Measurements from ENCODE around the gene CHST12.
"Not testable (repeated sequence)": the region's sequence is repeated elsewhere in the genome, so short reads cannot be mapped to it uniquely, and the experiment has no call there.

The CHST12 gene

DNA sequence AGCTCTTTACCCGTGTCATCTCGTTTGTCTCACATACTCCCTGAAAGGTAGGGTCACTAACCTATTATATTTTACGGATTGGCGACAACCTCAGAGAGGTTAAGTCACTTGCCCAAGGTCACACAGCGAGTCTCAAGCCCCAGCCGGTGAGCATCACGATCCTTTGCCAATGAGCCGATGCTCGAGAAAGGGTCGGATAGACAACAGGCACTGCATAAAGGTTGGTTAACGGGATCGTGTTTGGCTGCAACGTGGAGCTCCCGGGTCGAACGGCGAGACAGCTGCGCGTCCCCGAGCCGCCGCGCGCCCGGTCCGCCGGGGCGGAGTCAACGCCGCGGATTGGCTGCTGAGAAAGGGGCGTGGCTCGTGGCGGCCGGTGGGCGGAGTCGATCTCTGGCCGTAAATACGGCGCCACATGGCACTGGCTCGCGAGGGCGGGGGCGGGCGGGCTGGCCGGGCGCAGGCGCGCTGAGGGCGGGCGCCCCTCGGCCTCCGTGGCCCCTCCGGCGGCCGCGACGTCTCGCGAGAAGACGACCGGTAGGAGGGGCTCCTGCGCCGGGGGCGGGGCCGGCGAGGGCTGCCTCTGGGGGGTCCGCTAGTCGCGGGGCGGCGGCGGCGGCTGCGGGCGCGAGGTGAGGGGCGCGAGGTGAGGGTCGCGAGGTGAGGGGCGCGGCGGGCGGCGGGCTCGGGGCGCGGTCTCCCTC, at the start of gene CHST12:
Gene CHST12, plus strand, starts transcription at position 598 of the 704 bp plus-strand sequence. CDS start 29,029 bp downstream, outside the sequence.
- peak; percentile 29 to 96 (median 90) for DNase-seq

DNA sequence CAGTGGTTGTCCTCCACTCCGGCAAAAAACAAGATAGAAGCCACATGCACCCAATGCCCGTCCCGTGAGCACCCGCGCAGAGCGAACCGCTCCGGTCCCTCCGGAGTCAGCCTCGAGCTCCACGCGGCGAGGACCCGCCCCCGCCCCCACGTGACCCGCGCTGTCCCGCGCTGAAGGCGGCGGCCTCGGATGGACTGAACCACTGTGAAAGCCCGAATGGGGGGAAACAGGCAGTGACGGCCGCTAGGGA, 49.5 kb upstream of the CHST12 start:
- peak in 12 of 14 donors; percentile 89 to 99 (median 94) for DNase-seq

DNA sequence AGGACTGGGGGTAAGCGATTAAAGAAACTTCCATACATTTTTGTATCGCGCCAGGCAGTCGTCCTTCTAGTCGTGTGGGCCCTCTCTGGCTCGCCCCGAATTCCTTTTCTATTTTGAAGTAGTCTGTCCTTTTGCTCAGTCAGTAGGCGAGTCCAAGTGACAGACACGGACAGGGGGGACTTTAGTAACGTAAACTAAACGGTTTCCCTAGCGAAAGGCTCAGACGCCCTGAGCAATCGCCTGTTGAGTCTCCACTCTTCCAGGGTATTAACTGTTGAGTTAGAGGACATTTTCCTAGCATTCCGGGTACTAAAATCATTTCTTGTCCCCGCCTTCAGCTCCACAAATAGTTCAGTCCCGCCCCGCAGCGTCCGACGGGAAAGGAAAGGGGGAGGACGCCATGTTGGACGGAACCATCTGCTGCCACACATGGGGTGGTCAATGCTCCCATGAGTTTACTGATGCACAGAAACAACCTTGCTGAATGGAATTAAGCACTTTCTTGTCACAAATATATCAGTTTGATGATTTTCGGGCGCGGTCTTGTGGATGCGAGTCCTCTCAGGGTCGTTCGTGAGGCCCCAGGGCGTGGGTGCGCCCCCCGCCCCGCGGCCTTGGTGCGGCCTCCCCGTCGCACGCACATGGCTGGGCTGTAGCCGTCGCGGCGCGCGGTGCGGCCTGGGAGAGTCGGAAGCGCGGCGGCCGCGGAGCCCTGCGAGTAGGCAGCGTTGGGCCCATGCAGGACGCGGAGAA, 49.0 kb upstream of the CHST12 start, which contains the start of gene EIF3B:
Gene EIF3B, plus strand, starts transcription at position 642 of the 753 bp plus-strand sequence. Its CDS starts 95 bp downstream, at position 737.
- DNase-seq, result peak; percentile 89 to 99 (median 94)

DNA sequence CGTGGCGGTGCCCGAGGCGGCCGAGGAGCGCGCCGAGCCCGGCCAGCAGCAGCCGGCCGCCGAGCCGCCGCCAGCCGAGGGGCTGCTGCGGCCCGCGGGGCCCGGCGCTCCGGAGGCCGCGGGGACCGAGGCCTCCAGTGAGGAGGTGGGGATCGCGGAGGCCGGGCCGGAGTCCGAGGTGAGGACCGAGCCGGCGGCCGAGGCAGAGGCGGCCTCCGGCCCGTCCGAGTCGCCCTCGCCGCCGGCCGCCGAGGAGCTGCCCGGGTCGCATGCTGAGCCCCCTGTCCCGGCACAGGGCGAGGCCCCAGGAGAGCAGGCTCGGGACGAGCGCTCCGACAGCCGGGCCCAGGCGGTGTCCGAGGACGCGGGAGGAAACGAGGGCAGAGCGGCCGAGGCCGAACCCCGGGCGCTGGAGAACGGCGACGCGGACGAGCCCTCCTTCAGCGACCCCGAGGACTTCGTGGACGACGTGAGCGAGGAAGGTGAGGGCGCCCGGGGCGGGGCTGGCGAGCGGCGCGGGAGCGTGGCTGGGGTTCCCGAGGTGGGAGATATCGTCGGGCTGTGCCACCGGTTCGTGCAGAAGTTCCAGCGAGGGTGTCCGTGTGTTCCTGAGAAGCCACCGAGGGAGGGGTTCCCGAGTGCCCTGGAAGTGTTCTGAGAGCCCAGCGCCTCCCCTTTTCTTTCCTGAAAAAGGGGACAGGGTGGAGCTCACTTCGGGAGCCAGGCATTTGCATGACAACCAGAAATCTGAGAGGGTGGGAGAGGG, 48.3 kb upstream of the CHST12 start:
- DNase-seq, result no peak

DNA sequence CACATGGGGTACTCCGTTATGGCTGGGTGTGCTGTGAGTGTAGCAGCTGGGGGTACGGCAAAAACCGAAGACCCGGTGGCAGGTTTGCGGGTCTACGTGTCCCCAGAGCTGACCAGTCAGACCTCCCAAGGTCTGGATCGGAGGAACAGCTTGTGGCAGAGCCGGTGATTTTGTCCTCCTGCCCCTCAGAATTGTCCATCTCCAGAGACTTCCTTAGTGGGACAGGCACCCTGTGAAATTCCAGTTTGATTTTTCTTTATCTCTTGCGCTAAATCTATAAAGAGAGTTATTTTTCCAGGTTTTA, 47.8 kb upstream of the CHST12 start:
- DNase-seq, result no peak

DNA sequence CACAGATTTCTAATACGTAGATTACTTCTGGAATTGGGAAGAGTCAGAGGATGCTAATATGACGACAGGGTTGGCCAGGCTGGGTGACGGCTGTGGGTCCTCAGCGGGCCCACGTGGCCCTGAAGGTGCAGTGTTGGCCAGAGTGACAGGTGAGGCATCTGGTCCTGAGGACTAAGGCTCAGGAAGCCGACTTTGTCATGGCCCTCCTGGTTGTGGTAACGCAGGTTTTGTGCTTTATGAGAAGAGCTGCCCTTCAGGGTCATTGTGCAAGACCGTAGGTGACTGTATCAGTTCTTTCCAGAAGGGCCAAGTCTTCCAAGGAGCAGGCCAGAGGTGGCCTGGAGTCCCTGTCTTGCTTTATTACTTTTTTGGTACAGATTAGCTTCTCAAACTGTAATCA, 46.2 kb upstream of the CHST12 start:
- no peak for DNase-seq

DNA sequence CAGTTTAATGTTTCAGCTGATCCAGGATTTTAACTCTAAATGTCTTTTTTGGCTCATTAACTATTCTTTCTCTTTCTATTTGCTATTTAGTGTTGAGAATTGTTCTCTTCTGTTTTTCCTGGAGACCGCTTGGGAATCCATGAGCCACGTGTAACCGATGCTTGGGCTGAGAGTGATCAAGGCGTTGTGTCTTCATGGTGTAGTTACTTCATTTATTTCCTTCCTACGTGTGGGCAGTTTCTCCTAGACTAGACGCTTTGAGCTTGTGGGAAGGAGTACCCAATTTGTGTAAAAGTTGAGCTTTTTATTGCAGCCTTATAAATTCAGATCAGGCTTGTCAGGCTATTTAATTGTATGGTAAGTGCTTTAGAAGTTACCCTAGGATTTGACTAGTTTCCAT, 45.8 kb upstream of the CHST12 start:
- DNase-seq, result no peak

DNA sequence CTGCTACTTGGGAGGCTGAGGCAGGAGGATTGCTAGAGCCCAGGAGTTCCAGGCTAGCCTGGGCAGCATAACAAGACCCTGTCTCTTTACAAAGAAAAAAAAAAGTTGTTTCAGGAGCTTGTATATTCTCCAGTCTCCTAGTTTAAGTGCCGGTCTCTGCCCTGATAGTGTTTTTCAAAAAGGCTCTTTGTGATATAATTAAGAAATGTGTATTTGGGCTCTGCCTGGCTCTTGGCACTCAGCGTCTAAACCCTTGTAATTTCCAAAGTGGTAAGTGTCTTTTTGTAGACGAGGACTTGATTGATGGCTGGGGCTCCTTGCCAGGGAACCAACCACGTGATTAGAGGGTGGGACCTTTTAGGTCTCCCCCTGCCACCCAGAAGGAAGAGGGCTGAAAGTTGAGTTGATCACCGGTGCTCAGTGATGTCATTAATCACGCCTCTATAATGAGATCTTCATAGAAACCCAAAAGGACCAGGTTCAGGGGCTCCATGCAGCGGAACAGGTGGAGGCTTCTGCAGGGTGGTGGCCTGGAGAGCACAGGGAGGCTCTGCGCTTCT, 44.4 kb upstream of the CHST12 start:
- DNase-seq, result no peak

DNA sequence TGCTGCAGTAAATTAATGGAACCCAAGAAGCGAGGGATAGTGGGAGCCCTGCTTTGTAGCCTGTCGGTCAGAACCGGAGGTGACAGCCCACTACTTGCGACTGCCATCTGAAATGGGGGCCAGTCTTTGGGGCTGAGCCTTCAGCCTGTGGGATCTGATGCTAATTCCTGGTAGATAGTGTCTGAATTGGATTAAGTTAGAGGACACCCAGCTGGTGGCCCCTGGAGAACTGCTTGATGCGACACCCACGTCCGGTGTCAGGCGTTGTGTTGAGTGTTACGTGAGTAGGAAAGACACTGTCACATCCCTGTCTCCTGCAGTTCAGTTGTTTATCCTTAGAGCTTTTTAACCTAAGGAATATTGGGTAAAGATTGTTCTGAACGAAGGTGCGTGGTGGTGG, 43.8 kb upstream of the CHST12 start:
- DNase-seq, result no peak

DNA sequence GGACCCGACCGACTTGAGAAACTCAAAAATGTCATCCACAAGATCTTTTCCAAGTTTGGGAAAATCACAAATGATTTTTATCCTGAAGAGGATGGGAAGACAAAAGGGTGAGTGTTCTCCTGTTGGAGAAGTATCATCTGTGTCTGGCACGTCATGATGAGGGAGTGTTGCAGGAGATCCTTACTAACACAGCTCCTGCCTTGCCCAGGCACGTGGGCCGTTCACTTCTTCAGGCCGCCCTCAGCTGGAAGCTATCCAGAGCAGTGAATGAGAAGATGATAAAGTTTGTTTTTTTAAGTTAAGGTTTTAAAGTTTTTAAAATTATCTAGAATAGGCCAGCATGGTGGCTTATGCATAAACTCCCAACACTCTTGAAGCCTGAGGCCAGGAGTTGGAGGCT, 42.6 kb upstream of the CHST12 start:
- no peak for DNase-seq

DNA sequence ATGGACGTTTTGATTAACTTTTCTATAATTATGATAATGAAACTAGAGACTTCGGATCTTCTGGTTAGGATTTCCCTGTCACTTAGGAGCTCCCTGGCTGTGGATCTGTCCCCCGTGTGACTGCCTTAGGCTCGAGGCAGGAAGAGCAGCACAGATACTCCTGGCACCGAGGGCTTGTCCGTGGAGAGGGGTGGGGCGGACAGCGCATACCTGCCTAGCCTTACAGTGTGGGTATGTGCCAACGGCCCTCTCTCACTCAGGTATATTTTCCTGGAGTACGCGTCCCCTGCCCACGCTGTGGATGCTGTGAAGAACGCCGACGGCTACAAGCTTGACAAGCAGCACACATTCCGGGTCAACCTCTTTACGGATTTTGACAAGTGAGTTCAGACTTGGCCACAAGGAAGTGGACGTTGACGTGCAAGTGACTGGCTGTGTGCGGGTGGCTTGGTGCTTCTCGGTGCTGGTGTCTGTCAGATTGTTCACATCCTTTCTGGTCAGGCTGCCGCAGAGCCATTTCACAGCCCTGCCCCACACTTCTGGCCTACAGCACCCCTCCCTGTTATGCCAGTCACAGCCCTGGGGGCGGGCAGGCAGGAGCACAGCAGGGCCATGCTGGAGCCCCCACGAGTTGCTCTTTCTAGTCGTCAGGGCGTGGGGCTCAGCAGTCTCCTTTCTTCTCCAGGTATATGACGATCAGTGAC, 40.9 kb upstream of the CHST12 start:
- DNase-seq, result no peak

DNA sequence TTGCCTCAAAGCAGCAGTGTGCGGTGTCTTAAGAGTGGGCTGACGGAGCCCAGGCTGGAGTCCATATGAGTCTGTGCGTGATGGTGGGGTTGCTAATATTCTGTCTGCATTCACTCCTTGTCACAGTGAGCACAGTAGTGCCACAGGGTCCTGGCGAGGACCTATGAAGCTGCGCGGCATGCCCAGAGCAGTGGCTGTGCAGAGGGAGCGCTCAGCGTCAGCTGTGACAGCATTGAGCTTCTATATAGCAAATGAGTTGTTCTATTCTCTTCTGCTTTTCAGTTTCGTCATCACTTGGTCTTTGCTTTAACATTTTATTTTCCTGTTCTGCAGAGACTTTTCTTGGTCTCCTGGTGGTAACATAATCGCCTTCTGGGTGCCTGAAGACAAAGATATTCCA, 34.3 kb upstream of the CHST12 start:
- no peak for DNase-seq

DNA sequence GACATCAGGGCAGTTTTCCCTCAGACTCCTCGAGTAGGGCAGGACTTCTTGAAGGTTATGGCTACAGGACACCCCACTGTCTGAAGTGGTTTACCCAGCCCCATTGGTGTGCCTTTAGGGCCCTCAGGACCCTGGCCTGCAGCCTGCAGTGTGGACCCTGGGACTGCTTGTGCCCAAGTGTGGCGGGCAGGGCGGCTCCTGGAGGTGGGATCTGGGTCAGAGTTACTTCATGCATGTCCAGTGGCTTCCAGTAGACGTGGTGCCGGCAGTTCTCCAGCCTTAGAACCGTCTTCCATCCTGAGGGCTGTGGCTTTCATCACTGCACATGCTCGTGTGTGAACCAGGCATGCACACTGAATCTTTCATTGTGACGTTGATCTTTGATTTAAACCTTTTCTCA, 32.1 kb upstream of the CHST12 start:
- no peak for DNase-seq

DNA sequence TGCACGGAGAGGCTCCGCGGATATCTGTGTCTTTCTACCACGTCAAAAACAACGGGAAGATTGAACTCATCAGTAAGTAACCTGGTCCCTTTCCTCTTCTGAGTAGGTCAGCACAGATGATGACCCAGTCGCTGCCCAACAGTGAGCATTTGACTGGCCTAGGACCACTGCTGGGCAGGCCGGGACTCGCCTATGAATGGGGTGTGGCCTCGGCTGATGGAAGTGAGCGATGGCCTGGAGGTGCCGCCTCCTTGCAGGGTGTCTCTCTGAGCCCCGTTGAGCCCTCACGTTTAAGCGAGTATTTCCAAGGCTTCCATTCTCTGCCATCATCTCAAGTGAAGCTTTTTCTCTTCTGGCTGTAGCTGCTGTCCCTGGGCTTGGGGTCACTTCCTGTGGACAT, 30.7 kb upstream of the CHST12 start:
- DNase-seq, result no peak

DNA sequence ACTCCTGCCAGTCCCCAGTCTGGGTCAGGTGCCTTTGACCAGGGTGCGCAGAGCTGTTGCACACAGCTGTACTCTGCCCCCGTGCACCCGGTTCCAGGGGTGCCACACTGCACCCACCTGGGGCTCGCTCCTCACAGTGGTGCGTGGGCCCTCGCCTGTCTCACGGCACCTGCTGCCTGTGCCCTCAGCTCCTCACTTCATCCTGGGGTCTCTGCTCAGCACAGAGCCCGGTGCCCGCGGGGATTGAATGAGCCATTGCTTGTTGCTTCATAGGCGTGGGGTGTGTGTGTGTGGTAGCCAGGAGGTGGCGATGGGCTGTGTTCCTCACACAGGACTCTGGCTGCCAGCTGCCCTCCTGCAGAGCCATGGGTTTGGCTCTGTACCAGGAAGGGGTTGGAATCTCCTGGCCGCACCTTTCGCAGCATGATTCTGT, 30.3 kb upstream of the CHST12 start:
- DNase-seq, result no peak

DNA sequence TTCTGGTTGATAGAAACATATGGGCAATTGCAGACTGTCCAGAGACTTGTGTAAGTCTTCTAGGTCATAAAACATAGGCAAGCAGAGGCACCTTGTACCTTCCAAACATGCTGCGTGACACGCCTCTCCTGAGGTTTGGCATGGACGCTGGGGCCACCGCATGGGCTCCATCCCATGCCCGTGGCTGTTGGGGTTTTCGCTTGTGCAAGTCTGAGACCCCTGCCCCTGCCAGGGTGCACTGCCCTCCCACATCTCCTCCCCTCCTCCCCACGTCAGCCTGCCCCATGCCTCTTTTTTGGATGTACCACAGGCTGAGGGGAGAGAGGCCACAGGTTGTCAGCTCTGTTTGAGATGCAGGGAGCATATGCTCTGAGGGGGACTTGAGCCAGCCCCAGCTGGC, 29.8 kb upstream of the CHST12 start:
- peak in 1 of 14 donors; percentile 36 for DNase-seq

DNA sequence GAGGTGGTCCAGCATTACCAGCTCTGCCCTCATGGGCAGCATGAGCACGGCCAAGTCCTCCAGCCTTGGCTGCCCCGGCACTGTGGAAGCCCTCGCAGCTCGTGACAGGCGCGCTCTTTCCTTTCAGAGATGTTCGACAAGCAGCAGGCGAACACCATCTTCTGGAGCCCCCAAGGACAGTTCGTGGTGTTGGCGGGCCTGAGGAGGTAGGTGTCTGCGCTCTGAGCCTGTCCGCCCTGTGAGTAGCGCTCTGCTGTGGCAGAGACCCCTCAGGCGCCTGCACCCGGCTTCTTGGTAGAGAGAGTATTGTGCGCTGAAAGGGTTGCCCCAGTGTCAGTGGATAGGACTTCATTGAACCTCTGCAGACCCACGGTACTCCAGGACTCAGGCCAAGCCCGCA, 29.0 kb upstream of the CHST12 start:
- DNase-seq, result no peak

DNA sequence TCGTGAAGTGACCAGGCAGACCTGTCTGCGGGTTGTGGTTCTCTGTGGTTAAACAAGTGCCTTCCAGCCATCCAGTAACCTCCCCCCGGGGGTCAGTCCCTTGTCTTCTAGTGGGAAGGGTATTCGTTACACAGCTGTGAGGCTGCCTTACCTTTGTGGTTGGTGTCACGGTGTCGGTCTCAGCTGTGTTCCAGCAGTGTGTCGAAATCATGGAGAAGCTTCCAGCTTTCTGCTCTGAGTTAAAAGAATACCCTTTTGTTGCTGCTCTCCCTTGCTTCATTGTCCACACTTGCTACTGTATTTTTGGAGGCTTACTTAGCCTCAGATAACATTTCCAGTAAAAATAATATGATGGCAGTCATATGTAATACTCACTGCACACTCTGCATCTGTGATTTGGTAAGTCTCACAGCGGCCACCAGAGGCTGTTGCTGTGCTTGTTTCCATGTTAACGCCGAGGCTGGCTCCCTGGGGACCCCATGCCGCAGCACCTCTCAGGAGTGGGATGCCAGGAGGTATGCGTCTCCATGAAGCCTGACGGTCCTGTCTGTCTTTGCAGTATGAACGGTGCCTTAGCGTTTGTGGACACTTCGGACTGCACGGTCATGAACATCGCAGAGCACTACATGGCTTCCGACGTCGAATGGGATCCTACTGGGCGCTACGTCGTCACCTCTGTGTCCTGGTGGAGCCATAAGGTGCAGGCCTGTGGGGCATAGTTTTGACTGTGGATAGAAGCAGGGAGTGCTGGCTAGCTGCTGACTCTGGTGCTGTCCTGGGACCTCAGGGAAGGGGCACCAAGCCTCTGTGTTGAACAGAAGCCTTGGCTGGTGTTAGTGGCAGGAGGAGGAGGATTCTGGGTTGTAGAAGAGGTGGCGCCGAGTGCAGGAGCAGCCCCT, 28.3 kb upstream of the CHST12 start:
- DNase-seq, result no peak

DNA sequence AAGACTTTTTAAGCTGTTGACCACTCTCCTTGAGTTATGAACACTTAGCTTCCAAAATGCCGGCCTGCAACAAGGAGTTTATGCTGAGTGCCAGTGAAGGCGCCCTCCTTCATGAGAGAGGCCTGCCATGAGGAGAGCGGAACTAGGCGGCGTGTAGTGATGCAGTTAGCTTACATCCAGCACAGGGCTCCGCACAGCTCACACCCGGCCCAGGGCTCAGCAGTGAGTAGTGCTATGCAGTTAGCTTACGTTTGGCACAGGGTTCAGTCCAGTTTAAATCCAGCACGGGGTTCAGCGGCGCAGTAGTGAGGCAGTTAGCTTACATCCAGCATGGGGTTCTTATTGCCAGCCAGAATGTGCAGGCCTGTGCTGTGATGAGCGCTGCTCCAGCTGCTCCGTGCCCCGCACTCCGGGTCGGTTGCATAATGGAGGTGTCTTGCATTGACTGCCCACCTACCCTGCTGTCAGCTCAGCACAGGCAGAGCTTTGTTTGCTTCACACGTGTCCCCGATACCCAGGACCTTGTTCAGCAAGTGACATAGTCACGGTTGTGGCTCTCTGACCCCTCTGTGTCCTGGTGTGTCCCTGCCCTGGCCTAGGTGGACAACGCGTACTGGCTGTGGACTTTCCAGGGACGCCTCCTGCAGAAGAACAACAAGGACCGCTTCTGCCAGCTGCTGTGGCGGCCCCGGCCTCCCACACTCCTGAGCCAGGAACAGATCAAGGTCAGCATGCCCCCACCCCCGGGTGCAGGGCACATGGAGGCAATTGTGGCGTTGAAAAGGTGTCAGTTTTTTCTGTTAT, 26.9 kb upstream of the CHST12 start:
- DNase-seq, result no peak

DNA sequence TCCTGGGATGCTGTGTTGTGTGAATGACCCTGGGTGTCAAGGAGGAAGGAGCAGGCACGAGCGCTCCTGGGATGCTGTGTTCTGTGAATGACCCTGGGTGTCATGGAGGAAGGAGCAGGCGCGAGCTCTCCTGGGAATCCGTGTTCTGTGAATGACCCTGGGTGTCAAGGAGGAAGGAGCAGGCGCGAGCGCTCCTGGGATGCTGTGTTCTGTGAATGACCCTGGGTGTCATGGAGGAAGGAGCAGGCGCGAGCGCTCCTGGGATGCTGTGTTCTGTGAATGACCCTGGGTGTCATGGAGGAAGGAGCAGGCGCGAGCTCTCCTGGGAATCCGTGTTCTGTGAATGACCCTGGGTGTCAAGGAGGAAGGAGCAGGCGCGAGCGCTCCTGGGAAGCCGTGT, 25.9 kb upstream of the CHST12 start:
- DNase-seq, result not testable (repeated sequence)

DNA sequence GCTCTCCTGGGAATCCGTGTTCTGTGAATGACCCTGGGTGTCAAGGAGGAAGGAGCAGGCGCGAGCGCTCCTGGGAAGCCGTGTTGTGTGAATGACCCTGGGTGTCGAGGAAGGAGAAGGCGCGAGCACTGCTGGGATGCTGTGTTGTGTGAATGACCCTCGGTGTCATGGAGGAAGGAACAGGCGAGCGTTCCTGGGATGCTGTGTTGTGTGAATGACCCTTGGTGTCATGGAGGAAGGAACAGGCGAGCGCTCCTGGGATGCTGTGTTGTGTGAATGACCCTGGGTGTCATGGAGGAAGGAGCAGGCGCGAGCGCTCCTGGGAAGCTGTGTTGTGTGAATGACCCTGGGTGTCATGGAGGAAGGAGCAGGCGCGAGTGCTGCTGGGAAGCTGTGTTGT, 25.3 kb upstream of the CHST12 start:
- DNase-seq, result not testable (repeated sequence)
